ENCODE results near the gene PUM1. TPM values are rescaled to one million over a fixed set of nuclear protein-coding genes. Genes with fewer than 3 reads are reported as not detected.

Gene PUM1
- total RNA-seq, 4 donors from 2014 or later = 61.6 to 109 (median 76.9) TPM

DNA sequence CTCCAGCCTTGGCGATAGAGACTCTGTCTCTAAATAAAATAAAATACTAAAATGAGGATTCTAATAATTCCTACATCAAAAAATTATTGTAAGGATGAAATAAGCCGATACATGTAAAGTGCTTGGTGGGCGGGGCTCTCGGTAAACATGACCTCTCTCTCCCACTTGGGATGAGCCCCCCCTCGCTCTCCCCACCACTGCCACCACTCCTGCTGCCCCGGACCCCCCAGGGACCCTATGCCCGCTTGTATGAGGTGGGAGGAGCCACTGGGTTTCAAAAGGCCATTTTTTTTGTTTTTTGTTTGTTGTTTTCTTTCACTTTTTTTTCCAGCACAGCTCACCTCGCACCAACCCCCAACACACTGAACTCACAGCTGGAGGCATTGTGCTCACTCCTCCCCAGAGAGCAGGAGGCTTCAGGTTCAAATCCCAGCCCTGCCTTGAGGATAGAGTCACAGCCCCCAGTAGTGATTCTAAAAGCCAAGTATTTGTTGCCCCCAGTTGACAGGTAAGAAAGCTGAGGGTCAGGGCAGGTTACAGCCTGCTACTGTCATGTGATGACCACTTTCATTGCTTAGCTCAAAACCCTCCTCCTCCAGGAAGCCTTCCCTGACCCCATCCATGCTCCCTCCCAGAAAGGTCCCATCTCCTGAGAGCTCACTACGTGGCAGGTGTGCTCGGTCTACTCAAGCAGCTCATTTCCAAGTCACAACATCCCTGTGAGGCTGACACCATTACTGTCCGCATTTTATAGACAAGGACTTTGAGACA lies 161.1 kb downstream of the PUM1 start:
- H3K27ac ChIP-seq = peak overlapping the region in 1 of 4 donors; percentile 72
- H3K4me1 ChIP-seq = peaks cover 0 to 49% (median 10%) of the 10 kb centered on the region in 4 donors
- H3K4me3 ChIP-seq = no peak overlapping the region
- peak in 1 of 3 donors; percentile 28 for DNase-seq
- H3K27me3 ChIP-seq = peaks cover 0 to 8% of the 10 kb centered on the region in 2 donors
- no peaks in the 10 kb centered on the region for H3K9me3 ChIP-seq
- no peak for TF ChIP-seq POLR2A (IDR thresholded peaks at IDR 0.05)
- TF ChIP-seq, protein P1, sequence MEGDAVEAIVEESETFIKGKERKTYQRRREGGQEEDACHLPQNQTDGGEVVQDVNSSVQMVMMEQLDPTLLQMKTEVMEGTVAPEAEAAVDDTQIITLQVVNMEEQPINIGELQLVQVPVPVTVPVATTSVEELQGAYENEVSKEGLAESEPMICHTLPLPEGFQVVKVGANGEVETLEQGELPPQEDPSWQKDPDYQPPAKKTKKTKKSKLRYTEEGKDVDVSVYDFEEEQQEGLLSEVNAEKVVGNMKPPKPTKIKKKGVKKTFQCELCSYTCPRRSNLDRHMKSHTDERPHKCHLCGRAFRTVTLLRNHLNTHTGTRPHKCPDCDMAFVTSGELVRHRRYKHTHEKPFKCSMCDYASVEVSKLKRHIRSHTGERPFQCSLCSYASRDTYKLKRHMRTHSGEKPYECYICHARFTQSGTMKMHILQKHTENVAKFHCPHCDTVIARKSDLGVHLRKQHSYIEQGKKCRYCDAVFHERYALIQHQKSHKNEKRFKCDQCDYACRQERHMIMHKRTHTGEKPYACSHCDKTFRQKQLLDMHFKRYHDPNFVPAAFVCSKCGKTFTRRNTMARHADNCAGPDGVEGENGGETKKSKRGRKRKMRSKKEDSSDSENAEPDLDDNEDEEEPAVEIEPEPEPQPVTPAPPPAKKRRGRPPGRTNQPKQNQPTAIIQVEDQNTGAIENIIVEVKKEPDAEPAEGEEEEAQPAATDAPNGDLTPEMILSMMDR (IDR thresholded peaks at IDR 0.05) = no peak
- H3K36me3 ChIP-seq = no peaks in the 10 kb centered on the region

DNA sequence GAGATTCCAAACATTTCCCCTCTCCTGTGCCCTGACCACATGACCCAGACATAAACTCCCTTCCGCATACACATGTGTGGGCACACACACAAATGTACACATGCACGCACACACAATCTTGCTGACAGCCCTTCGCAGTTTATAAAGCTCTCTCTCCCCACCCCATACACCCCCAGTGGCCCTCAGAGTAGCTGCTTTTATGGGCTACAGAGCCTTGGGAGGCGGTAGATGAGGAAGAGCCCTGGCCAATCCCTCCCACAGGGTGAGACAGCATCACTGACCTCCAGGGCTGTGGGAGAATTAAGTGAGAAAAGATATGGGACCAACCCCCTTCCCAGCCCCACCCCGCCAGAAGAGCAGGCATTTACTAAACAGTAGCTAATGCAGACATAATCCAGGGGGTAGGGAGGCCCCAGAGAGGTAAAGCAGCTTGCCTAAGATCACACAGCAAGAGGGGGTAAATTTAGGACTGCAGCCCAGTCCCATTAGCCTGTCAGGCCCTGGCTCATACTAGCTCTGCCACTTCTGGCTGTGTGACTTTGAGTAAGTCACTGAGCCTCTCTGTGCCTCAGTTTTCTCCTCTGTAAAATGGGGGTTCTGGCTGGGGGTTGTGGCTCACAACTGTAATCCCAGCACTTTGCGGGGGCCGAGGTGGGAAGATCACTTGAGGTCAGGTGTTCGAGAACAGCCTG lies 162.0 kb downstream of the PUM1 start:
- peaks cover 0 to 8% of the 10 kb centered on the region in 2 donors for H3K27me3 ChIP-seq
- H3K36me3 ChIP-seq = no peaks in the 10 kb centered on the region
- no peaks in the 10 kb centered on the region for H3K9me3 ChIP-seq
- H3K27ac ChIP-seq = peak overlapping the region in 2 of 4 donors; percentile 61 to 72
- TF ChIP-seq, protein P1 (IDR thresholded peaks at IDR 0.05) = no peak
- TF ChIP-seq POLR2A (IDR thresholded peaks at IDR 0.05) = no peak
- H3K4me3 ChIP-seq = no peak overlapping the region
- H3K4me1 ChIP-seq = peaks cover 0 to 42% (median 5%) of the 10 kb centered on the region in 4 donors
- peak in 1 of 3 donors; percentile 11 for DNase-seq

DNA sequence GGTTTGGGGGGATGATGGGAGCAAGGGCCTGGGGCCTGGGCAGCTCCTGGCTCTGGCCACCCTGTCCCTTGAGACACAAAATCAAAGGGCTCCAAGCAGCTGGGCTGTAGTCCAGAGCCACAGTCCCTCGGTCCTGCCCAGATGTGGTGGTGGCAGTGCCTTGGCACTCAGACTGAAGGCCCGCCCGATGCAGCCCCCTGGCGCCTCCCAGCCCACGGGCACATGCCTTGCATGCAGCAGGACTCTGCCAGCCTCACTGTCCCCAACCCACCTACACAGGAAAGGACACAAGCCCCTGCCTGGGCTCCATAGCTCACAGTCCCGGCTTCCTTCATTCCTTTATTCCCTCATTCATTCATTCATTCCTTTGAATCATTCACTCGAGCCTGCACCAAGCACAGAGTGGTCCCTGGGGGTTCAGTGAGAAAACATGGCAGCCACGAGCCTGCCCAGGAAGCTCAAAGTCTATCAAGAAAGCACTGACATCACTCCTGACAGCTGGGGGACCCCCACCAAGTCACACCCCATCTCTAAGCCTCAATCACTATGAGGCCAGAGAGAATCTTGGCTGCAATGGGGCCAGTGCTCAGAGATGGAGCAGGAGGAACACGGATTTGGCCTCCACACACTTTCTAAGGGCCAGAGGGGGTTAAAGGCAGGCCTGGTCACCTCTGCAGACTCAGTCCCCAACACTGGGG lies 162.8 kb downstream of the PUM1 start:
- no peaks in the 10 kb centered on the region for H3K36me3 ChIP-seq
- no peak for TF ChIP-seq POLR2A (IDR thresholded peaks at IDR 0.05)
- TF ChIP-seq, protein P1 (IDR thresholded peaks at IDR 0.05) = no peak
- H3K4me3 ChIP-seq = no peak overlapping the region
- peak overlapping the region in 2 of 4 donors; percentile 61 to 72 for H3K27ac ChIP-seq
- DNase-seq = peak in 1 of 3 donors; percentile 24
- H3K9me3 ChIP-seq = no peaks in the 10 kb centered on the region
- H3K4me1 ChIP-seq = peaks cover 0 to 38% (median 3%) of the 10 kb centered on the region in 4 donors
- H3K27me3 ChIP-seq = peaks cover 0 to 4% of the 10 kb centered on the region in 2 donors

DNA sequence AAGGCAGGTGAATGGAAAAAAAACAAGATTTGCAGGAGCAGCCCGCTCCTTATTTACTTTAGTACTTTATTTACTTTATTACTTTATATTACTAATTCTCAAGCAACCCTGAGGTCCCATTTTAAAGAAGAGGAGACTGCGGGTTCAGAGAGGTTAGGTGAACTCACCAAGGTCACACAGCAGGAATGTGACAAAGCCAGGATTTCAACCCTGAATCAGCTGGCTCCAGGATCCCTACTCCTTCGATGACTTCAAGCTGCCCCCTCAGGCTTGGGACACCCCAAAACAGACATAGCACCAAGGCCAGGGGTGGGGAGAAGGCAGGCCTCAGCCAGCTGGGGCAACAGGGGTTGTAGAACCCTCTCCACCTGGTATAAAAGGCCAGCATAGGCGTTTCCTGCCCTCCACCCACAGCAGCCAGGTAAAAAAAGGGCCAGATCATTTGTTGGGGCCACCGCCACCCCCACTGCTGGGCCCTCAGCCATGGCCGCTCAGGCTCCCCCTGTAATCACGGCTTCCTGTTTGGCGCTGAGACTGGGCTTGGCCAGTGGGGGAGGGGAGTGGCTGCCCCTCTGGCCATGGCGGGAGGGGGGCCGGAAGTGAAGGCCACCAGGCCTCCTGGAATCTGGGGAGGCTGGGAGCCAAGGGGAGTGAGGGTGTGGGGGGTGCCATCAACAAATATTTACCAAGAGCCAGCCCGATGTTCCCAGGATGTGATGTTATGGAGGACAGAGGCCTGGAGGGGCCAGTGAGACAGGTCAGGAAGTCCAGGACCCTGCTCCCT lies 163.5 kb downstream of the PUM1 start:
- H3K27me3 ChIP-seq = no peaks in the 10 kb centered on the region
- peak overlapping the region in 3 of 4 donors; percentile 25 to 72 (median 61) for H3K27ac ChIP-seq
- no peaks in the 10 kb centered on the region for H3K36me3 ChIP-seq
- H3K4me1 ChIP-seq = peaks cover 0 to 30% (median 0%) of the 10 kb centered on the region in 4 donors
- H3K9me3 ChIP-seq = no peaks in the 10 kb centered on the region
- DNase-seq = no peak
- H3K4me3 ChIP-seq = no peak overlapping the region
- TF ChIP-seq, protein P1 (IDR thresholded peaks at IDR 0.05) = no peak
- no peak for TF ChIP-seq POLR2A (IDR thresholded peaks at IDR 0.05)
